Measurements from ENCODE around the gene KCNMB4.

GRCh38 chr12:70317781-70318180 is 48.3 kb upstream of the KCNMB4 start:
- TF ChIP-seq CTCF (IDR thresholded peaks at IDR 0.05) (no peak), EP300 (IDR thresholded peaks at IDR 0.05; ENCODE audit: low read depth) (no peak), POLR2A (IDR thresholded peaks at IDR 0.05) (no peak)

Measured in transverse colon (tissue), 3 donors.